SU-DHL-6 (cell line): ENCODE measurements around the gene PARS2.

Source experiments
- CTCF ChIP-seq: fragments of 200-600 bp; sonication (generic); IDR thresholded peaks from one replicate; pipeline ENCODE4 v1.5.1; 2017; ENCODE audit warnings: antibody characterized with exemption, mild to moderate bottlenecking, low read length, moderate library complexity; ENCODE audit not compliant: insufficient read depth, poor library complexity, severe bottlenecking
- EZH2phosphoT487 ChIP-seq: fragments of 200-600 bp; sonication (generic), shearing (Covaris generic); conservative IDR thresholded peaks from 2 replicates; pipeline ENCODE4 v1.6.1; 2018; ENCODE audit warnings: mild to moderate bottlenecking, antibody characterized with exemption, low read length, moderate library complexity, mixed read lengths

- TF ChIP-seq CTCF, result no peak
- no peak for TF ChIP-seq EZH2phosphoT487
Measured at GRCh38 chr1:54708385-54708784, 55.9 kb downstream of the PARS2 start.
